ELR (cell line): ENCODE measurements around the gene FBXO34.

Experiments
- DNase-seq: peaks from one replicate; pipeline ENCODE4 v3.0.0-alpha.2; 2015; ENCODE audit warnings: low read depth

FBXO34 gene

DNA sequence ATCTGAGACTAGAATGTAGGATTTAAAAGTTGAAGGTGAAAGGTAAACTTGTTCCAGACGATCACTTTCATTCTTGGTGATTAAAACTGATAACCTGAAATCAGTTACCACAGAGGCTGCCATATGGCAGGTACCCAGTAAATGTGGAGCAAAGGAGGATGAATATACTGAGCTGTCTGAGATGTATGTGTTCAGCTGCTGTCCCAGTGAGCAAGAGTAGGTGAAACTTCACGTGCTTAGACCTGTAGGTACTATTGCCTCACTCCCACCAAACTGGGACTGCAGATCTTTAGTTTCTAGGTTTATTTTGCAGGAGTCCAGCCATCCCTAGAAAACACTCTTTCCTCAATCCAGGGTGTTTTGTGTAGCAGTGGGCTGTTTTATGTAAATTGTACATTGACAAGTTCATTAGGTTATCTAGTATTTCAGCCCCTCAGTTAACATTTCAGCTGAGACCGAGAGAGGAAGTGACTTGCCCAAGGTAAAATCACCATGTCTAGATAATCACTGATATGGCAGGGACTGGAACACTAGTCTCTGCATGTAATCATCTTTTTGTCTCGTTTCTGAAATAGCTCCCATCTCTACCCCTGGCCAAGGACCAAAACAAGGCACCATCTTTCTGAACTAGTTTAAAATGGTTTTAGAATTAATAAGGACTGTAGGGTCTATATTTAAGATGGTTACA, 77.7 kb downstream of the FBXO34 start:
- DNase-seq = no peak

- DNase-seq = no peak
Observed at GRCh38 chr14:55349565-55349964, 78.3 kb downstream of the FBXO34 start.

DNA sequence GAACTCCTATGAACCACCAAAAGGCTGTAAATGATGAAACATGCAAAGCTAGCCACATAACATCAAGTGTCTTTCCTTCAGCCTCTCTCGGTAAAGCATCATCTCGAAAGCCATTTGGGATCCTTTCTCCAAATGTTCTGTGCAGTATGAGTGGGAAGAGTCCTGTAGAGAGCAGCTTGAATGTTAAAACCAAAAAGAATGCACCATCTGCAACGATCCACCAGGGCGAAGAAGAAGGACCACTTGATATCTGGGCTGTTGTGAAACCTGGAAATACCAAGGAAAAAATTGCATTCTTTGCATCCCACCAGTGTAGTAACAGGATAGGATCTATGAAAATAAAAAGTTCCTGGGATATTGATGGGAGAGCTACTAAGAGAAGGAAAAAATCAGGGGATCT, 79.2 kb downstream of the FBXO34 start:
- DNase-seq = no peak

DNA sequence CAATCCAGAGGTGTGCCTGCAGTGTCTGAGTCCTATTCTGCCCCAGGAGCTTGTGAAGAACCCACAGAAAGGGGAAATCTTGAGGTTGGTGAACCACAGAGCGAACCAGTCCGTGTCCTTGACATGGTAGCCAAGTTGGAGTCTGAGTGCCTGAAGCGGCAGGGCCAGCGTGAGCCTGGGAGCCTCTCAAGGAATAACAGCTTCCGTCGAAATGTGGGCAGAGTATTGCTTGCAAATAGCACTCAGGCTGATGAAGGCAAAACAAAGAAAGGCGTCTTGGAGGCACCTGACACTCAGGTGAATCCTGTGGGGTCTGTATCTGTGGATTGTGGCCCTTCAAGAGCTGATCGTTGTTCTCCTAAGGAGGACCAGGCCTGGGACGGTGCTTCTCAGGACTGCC, 79.9 kb downstream of the FBXO34 start:
- no peak for DNase-seq

DNA sequence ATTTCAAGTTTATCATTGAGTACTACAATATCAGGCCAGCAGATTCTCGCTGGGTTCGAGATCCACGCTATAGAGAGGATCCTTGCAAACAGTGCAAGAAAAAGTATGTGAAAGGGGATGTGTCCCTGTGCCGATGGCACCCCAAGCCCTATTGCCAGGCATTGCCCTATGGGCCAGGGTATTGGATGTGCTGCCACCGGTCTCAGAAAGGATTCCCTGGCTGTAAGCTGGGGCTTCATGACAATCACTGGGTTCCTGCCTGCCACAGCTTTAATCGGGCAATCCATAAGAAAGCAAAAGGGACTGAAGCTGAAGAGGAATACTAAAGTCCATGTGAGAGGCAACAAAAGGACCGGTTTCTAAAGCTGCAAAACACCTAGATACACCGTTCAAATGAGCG, 81.0 kb downstream of the FBXO34 start:
- no peak for DNase-seq

- DNase-seq = no peak
Observed at GRCh38 chr14:55353686-55354467, 82.7 kb downstream of the FBXO34 start.

DNA sequence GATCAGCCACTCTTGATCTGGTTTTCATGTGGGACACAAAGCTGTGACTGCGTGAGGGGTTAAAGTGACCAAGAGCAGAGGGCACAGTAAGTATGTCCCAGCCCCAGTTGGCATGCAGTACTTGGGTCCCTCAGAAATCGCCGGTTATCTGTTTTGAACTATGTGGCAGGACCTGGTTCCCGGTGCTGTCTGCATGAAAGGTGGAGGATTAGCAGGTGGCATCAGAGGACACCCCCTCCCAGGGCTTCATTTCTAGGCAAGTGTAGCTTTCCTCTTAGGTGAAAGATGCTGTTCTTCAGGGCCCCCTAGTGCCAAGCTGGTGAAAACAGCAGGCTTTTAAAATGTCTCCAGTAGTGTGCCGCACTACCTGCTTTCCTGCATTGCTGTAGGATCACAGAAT, 83.3 kb downstream of the FBXO34 start:
- peak; percentile 57 for DNase-seq

DNA sequence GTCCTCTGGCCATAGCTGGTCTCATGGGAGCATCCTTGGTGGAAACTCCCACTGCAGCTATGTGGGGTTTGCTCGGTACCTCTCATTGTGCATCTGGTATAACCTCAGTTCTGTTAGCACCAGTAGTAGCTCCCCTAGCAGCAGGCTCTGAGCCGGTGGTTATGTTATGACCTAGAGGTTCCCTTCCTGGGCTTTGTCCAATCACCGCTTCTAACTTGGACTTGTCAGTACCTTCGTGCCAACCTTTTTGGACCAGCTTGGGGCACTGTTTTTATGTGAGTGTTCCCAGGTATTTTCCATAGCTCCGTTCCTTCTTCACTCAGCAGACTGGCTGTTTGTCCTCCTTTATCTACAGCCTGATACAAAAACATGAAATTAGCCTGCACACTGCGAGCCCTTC, 84.7 kb downstream of the FBXO34 start:
- DNase-seq = no peak

- DNase-seq = no peak
Observed at GRCh38 chr14:55356913-55357312, 85.7 kb downstream of the FBXO34 start.

DNA sequence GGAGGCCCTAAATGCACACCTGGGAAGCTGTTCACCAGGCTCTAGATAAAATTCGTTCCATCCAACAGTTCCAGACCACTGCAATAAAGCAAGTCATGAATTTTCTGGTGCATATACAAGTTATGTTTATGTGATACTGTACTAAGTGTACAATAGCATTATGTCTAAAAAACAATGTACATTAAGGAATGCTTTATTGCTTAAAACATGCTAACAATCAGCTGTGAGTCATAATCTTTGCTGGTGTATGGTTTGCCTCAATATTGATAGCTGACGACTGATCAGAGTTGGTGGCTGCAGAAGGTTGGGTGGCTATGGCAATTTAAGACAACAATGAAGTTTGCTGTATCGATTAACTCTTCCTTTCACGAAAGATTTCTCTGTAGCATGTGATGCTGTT, 88.1 kb downstream of the FBXO34 start:
- DNase-seq = no peak

DNA sequence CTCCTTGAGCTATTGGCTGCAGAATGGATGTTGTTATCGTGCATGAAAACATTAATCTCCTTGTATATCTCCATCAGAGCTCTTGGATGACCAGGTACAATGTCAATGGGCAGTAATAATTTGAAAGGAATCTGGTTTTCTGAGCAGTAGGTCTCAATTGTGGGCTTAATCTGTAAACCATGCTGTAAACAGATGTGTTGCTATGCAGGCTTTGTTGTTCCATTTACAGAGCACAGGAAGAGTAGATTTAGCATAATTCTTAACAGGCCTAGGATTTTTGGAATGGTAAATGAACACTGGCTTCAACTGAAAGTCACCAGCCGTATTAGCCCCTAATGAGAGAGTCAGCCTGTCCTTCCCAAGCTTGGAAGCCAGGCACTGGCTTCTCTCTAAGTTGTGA, 90.0 kb downstream of the FBXO34 start:
- no peak for DNase-seq

DNA sequence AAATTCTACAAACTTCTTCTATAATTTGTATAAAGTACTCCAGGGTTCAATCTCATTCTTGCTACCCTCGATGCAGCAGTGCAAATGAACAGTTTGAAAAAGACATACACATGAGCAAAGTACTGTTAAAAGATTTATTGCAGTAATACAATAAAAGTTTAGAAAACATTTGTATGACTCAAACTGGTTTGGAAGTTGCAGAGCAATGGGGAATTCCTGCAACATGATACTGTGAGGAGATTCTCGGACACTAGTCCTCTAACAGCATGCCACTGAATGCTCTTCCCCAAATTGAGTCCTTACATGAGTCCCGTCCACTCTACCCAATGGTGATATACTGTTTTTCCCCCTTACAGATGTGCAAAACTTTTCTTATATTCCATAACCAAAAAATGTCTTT, 95.0 kb downstream of the FBXO34 start:
- peak; percentile 70 for DNase-seq

DNA sequence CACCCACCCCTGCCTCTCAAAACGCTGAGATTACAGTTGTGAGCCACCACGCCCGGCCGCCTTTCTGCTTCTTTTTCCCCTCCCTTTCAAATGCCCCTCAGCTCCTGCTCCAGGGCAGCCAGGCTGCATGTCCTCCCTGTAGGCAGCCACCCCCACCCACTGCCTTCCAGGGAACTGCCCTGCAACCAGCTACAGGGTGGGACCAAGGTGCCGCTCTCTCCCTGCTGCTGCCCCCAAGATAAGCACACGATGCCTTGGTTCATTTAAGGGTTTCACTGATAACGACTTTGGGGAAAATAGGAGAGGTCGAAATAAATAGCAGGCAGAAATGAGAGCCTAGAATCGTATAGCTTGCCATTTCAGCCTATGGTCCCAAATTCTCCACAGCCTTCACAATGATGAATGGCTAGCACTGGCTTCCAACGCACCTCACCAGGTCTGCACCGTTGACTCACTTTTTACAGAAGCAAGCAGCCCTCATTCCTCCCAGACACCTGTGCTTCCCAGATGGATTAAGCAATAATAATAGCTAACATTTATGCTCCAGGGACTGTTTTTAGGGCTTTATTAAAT, 99.7 kb downstream of the FBXO34 start:
- DNase-seq = no peak

DNA sequence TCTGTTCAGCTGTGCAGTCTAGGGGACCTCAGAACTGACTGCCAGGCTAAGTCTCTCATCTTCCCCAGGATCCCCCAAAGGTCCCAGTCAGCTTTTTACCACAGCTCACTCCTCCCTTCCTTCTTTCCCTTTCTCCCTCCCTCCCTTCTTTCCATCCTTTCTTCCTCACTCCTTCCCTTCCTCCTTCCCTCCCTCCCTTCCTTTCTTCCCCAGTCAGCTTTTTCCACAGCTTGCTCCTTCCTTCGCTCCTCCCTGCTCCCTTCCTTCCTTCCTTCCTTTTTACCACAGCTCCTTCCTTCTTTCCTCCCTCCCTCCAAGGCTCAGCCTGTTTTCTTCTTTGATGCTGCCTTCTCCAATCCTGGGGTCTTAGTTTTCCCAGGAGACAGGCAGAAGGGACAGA, 101.2 kb downstream of the FBXO34 start:
- no peak for DNase-seq

DNA sequence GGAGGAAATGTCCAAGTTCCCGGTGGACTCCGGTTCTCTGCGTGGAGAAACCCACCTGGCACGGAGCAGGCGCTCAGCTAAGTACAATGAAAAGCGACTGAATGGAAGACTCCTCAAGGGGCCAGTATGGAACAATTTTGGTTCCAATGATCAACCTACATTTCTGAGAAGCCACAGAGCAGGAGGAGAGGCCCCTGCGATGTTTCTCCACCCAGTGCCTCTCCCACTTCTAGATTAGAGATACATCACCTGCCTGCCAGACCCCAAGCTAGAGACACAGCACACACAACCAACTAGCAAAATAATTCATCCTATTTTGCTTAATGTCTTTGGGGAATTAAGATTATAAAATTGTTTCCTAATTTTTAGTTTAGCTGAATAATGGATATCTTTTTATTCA, 101.6 kb downstream of the FBXO34 start:
- no peak for DNase-seq

- DNase-seq = peak; percentile 71
Observed at GRCh38 chr14:55373784-55374705, 102.8 kb downstream of the FBXO34 start.

- no peak for DNase-seq
Observed at GRCh38 chr14:55374771-55375170, 103.5 kb downstream of the FBXO34 start.

DNA sequence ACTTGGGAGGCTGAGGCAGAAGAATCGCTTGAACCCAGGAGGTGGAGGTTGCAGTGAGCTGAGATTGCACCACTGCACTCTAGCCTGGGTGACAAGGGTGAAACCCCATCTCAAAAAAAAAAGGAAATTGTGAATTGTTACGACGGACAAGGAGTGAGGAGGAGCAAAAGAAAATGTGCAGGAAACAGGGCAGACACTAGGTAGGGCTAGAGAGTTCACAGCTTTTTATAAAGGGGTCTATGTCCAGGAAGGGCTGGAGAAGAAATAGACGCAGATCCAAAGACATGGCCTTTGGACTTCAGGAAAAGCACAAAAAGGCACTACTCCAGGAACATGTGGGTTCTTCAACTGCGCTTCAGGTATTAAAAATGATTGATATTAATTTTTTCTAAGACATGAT, 106.0 kb downstream of the FBXO34 start:
- DNase-seq = no peak

GRCh38 chr14:55381040-55381439, 109.8 kb downstream of the FBXO34 start:
- peak; percentile 41 for DNase-seq

DNA sequence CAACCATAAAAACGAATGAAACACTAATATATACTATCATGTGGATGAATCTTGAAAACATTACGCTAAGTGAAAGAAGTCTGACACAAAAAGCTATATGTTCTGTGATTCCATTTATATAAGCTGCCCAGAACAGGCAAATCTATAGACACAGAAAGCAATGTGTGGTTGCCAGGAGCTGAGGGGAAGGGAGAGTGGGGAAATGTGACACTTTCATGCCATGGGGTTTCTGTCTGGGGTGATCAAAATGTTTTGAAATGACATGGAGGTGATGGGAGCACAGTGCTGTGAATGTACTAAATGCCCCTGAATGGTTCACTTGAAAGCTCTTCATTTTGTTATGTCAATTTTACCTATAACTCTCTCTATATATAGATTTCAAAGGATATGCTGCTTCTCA, 110.3 kb downstream of the FBXO34 start:
- no peak for DNase-seq

DNA sequence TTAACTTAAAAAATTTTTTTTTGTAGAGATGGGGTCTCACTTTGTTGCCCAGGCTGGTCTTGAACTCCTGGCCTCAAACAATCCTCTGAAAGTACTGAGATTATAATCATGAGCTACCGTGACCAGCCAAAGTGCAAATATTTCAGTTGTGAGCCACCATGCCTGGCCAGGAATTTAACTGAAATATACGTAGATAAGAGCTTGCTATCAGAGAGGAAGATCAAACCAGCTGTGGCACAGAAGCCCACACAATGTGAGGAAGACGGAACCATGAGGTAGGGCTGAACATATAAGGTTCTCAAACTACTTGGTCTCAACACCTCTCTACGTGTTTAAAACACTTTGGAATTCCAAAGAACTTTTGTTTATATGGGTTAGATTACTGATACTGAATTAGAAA, 111.3 kb downstream of the FBXO34 start:
- DNase-seq = peak; percentile 42

DNA sequence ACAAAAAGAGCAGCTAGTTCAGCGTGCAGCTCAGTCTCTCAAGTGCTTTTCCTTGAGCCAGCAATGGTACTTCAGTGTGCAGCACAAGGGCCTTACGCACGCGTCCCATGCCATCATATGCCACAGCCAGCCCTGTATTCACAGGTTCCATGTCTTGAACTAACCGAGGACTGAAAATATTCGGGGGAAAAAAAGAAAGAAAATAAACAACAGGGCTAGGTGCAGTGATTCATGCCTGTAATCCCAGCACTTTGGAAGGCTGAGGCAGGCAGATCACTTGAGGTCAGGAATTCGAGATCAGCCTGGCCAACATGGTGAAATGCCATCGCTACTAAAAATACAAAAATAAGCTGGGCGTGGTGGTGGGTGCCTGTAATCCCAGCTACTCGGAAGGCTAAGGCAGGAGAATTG, 111.8 kb downstream of the FBXO34 start:
- DNase-seq = peak; percentile 58
